ENCODE data around the gene CYP4F3. TPM values are rescaled to one million over a fixed set of nuclear protein-coding genes. Genes with fewer than 3 reads are reported as not detected.
"Not testable (repeated sequence)": the region's sequence is repeated elsewhere in the genome, so short reads cannot be mapped to it uniquely, and the experiment has no call there.

The CYP4F3 gene
- total RNA-seq, 1 experiment from 2014 or later = 1.4 TPM

- no peak for DNase-seq (ENCODE audit: low spot score)
Observed at GRCh38 chr19:15669891-15670290, 29.2 kb downstream of the CYP4F3 start.

GRCh38 chr19:15671237-15671821 is 30.6 kb downstream of the CYP4F3 start:
- no peak for DNase-seq (ENCODE audit: low spot score)

DNA sequence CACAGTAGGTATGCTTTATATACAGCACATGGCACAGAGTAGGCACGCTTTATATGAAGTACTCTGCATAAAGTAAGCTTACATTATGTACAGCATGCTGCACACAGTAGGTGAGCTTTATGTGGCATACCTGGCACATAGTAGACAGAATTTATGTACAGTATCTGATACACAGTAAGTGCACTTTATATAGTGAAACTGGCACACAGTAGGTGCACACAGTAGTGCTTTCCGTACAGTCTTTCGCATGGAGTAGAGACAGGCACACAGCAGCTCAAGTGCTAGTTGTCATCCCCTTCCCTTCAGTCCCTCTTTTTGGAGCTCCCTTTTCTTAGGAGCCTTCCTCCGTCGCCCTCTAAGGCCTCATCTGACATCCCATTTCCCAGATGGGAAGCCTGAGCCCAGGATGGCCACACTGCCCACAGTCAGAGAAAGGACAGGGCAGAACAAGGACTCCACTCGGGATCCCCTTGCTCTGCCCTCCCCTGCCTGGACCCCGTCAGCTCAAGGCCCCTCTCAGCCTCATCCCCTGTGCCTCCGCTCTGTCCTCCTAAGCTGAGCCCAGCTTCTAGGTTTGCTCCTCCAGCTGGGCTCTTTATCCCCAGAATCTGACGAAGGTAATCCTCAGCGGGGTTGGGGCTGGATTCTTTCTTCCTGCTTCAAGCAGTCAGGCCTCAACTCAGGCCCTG is 31.3 kb downstream of the CYP4F3 start:
- no peak for DNase-seq (ENCODE audit: low spot score)

DNA sequence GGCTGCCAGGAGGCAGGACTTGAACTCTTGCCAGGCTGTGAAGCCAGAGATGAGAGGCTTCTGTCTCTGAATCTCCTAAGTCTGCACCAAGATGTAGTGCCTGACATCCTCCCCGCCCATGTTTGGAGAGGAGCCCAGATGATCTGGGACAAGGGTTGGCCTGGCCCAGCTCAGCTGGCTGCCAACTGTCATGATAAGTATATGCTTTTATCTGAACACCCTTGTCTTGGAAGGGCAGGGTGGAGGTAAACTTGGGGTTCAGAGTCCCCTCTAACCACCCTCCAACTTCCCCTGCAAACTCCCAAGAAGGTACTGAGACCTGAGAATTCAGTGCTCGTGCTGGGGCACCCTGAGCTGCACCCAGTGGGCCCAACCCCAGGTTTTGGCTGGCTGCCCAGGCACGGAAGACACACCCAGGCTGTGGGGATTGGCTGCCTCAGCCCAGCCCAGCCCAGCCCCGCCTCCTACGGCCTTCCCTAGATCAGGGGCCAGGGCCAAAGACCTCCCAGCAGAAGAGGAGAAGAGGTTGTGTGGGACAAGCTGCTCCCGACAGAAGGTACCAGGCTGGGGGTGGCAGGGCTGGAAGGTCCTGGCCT is 32.0 kb downstream of the CYP4F3 start, which contains the start of gene CYP4F12:
CYP4F12 (plus strand) TSS at position 508 of the 596 bp plus-strand sequence. CDS start 443 bp downstream, outside the sequence.
- peak; percentile 80 for DNase-seq (ENCODE audit: low spot score)

GRCh38 chr19:15673176-15673654 is 32.5 kb downstream of the CYP4F3 start:
- peak; percentile 59 for DNase-seq (ENCODE audit: low spot score)

DNA sequence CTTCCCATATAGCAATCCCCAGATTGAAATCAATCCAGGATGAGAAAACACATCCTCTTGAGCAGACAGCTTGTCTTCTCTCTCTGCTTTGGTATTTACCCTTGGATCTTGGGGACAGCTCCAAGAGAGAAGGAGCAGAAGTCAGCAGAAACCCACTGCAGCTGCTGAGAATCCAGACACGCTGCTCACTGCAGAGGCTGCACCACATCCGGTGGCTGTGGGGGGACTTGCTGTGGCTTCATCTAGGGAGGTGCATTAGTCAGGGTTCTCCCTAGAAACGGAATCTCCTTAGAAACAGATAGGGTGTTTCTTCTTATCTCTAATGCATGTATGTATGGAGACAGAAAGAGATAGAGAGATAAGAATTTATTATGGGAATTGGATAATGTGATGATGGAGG is 34.9 kb downstream of the CYP4F3 start:
- peak; percentile 11 for DNase-seq (ENCODE audit: low spot score)

- no peak for DNase-seq (ENCODE audit: low spot score)
Observed at GRCh38 chr19:15679089-15679488, 38.4 kb downstream of the CYP4F3 start.

DNA sequence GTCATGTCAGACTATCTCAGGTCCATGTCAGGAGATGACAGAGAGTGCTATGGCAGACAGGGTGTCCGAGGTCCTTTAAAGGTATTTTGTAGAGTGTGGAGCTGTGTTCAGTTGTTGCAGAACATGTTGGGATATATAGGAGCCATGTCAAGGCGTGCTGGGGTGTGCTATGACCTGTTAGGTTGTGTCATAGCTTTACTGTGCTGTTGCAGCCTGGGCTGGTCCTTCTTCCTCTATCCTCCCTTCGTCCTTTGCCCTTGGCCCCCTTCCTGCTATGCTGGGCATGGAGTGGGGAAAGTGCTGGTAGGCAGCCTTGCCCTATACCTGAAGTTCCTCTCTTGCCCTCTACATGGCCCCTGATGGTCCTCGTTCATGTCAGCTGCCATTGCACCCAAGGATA is 39.2 kb downstream of the CYP4F3 start:
- DNase-seq (ENCODE audit: low spot score) = not testable (repeated sequence)

DNA sequence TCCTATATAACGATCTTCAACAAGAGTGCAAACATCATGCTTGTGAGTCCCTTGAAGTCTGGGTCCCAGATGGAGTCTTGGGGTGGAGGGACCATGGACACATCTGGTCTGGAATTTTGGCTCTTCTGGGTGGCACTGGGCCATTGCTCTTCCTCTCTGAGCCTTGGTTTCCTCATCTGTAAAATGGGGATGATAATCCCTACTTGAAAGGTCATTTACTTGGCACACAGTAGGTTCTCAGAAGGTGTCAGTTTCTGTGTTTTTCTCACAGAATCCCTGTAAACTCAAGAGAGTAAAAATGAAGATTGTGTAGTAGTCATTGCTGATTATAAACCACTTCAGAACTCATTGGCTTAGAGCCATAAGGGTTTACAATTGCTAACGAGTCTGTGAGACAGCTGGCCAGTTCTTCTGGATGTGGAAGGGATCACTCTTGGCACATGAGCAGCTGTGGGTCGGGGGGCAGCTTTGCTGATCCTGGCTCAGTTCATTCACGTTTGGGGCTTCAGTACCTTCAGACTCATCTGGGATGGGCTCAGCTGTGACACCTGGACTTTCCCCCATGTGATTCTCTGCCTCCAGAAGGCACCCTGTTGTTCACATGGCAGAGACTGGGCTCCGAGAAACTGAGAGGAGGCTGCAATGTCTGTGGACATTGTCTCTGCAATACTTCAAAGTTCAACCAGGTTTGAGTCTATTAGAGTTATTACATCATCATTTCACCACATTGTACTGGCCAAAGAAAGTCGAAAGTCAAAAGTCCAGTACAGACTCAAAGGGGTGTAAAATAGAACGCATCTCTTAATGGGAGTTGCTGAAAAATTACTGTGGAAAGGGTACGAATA is 40.0 kb downstream of the CYP4F3 start:
- no peak for DNase-seq (ENCODE audit: low spot score)

GRCh38 chr19:15683411-15683810 is 42.7 kb downstream of the CYP4F3 start:
- DNase-seq (ENCODE audit: low spot score) = no peak

- no peak for DNase-seq (ENCODE audit: low spot score)
Observed at GRCh38 chr19:15684828-15685227, 44.1 kb downstream of the CYP4F3 start.

DNA sequence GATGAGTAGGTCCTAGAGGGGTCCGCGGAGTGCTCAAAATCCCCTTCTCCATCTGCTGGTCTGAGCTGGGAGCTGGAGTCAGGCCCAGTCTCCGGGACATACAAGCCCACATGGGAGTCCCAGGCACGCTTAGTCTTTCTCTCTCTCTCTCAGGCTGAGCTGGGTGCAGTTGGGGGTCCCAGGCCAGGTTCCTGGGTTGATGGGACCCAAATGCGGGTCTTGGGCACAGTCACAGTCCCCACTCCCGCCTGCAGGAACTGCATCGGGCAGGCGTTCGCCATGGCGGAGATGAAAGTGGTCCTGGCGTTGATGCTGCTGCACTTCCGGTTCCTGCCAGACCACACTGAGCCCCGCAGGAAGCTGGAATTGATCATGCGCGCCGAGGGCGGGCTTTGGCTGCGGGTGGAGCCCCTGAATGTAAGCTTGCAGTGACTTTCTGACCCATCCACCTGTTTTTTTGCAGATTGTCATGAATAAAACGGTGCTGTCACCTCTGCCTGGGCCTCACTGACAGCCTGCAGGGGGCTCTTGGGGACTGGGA is 56.0 kb downstream of the CYP4F3 start:
- DNase-seq (ENCODE audit: low spot score) = no peak

DNA sequence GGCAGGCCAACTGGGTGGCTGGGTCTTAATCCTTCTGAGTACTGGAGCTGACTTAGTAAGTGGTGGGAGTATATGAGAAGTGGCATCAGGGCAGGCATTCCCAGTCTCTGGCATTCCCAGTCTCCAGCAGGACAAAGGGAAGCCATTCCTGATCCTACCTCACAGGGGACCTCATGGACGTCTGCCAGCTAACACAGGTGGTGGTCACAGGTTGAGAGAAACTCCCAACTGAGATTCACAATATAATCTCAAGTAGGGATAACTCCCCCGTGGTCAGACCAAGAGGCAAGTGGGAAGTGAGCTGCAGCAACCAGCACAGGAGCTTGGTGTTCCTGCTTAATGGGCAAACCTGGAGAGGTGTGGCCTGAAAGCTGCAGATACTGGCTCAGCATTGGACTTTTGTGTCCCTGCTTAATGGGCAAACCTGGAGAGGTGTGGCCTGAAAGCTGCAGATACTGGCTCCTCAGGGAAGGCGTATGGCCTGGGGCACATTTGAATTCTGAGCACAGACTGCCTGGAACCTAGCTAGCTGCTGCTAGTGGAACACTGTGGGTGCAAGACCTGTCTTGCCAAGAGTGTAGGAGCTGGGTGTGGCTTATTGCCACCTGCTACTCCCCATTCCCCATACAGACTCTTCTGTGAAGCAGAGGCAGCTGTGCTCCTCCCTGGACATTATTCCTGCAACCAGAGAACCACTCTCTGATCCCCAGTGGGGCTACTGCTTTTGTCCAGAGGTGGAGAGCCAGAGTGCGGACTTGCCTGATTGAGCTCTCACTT is 61.2 kb downstream of the CYP4F3 start:
- DNase-seq (ENCODE audit: low spot score) = peak; percentile 8

DNA sequence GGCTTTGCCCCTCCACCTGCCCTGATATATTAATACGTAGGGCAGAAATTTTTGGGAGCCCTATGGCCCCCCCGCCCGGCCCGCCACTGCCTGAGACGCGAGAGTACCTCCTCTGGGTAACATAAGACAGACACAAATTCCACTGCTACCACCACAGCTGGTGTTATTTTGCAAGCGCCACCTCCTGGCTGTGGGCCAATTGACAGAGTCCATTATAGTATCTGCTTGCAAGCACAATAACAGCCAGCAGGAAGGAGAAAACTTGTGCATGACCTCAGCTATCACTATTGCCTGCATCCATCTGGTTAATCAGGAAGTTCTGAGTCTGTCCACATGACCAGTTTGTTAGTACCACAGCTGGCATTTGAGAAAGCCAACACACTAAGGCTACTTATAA is 61.8 kb downstream of the CYP4F3 start:
- DNase-seq (ENCODE audit: low spot score) = peak; percentile 66

Other genes with a start within 250 kb of the CYP4F3 start
- gene AKAP8L, start 221.9 kb upstream of the CYP4F3 start, total RNA-seq (2014; rRNA removed; shearing (Covaris generic)) = 53.2 and 56.4 TPM in 2 replicates
- gene WIZ, start 190.9 kb upstream of the CYP4F3 start, total RNA-seq (2014; rRNA removed; shearing (Covaris generic)) = 14.9 and 17.3 TPM in 2 replicates
- gene RASAL3, start 176.4 kb upstream of the CYP4F3 start, total RNA-seq (2014; rRNA removed; shearing (Covaris generic)) = not detected in 2 replicates
- not detected in 2 replicates for gene PGLYRP2, start 161.4 kb upstream of the CYP4F3 start, total RNA-seq (2014; rRNA removed; shearing (Covaris generic))
- not detected in 2 replicates for gene CYP4F22, start 132.4 kb upstream of the CYP4F3 start, total RNA-seq (2014; rRNA removed; shearing (Covaris generic))
- not detected in 2 replicates for gene CYP4F8, start 25.7 kb upstream of the CYP4F3 start, total RNA-seq (2014; rRNA removed; shearing (Covaris generic))
- gene CYP4F12, start 32.2 kb downstream of the CYP4F3 start, total RNA-seq (2014; rRNA removed; shearing (Covaris generic)) = 1.3 and 1.6 TPM in 2 replicates
- not detected in 2 replicates for gene OR10H2, start 87.1 kb downstream of the CYP4F3 start, total RNA-seq (2014; rRNA removed; shearing (Covaris generic))
- not detected in 2 replicates for gene OR10H3, start 97.1 kb downstream of the CYP4F3 start, total RNA-seq (2014; rRNA removed; shearing (Covaris generic))
- not detected in 2 replicates for gene OR10H5, start 146.8 kb downstream of the CYP4F3 start, total RNA-seq (2014; rRNA removed; shearing (Covaris generic))
- gene OR10H1, start 174.8 kb downstream of the CYP4F3 start, total RNA-seq (2014; rRNA removed; shearing (Covaris generic)) = not detected in 2 replicates